ENCODE results near the gene FOXO3B.
"Not testable (repeated sequence)": the region's sequence is repeated elsewhere in the genome, so short reads cannot be mapped to it uniquely, and the experiment has no call there.

Gene FOXO3B

GRCh38 chr17:18681767-18682571, at the start of gene FOXO3B:
FOXO3B (minus strand) TSS chr17:18682314; CDS start chr17:18681651, 663 bp downstream.
- peak; percentile 76 for DNase-seq

GRCh38 chr17:18723509-18723908, 41.4 kb upstream of the FOXO3B start:
- DNase-seq = not testable (repeated sequence)

- not testable (repeated sequence) for DNase-seq
These were observed 40.5 kb upstream of the FOXO3B start for GRCh38 chr17:18722612-18723011.

GRCh38 chr17:18721775-18722547, 39.8 kb upstream of the FOXO3B start:
- not testable (repeated sequence) for DNase-seq

GRCh38 chr17:18719428-18720110, 37.5 kb upstream of the FOXO3B start:
- DNase-seq = not testable (repeated sequence)

GRCh38 chr17:18718643-18719427, 36.7 kb upstream of the FOXO3B start:
- DNase-seq = not testable (repeated sequence)

GRCh38 chr17:18712354-18712999, 30.4 kb upstream of the FOXO3B start:
- DNase-seq = peak; percentile 70

GRCh38 chr17:18708215-18708614, 26.1 kb upstream of the FOXO3B start:
- not testable (repeated sequence) for DNase-seq

GRCh38 chr17:18705955-18706354, 23.8 kb upstream of the FOXO3B start:
- not testable (repeated sequence) for DNase-seq

- DNase-seq = not testable (repeated sequence)
These were observed 16.5 kb upstream of the FOXO3B start for GRCh38 chr17:18698473-18699103.

- DNase-seq = not testable (repeated sequence)
These were observed 13.0 kb upstream of the FOXO3B start for GRCh38 chr17:18695143-18695542.

- not testable (repeated sequence) for DNase-seq
These were observed 554 bp upstream of the FOXO3B start for GRCh38 chr17:18682668-18683067.

- DNase-seq = not testable (repeated sequence)
These were observed 4.7 kb downstream of the FOXO3B start for GRCh38 chr17:18677381-18677780.

GRCh38 chr17:18676928-18677327, 5.2 kb downstream of the FOXO3B start:
- not testable (repeated sequence) for DNase-seq

GRCh38 chr17:18672395-18673227, 9.5 kb downstream of the FOXO3B start:
- not testable (repeated sequence) for DNase-seq

GRCh38 chr17:18668625-18669024, 13.5 kb downstream of the FOXO3B start:
- not testable (repeated sequence) for DNase-seq

GRCh38 chr17:18667535-18667934, 14.6 kb downstream of the FOXO3B start:
- DNase-seq = not testable (repeated sequence)

GRCh38 chr17:18666326-18666725, 15.8 kb downstream of the FOXO3B start:
- DNase-seq = not testable (repeated sequence)

- DNase-seq = not testable (repeated sequence)
These were observed 20.0 kb downstream of the FOXO3B start for GRCh38 chr17:18661924-18662624.

GRCh38 chr17:18650094-18650493, 32.0 kb downstream of the FOXO3B start:
- not testable (repeated sequence) for DNase-seq
